Suppressor macrophage (primary cell): ENCODE measurements around the gene RAPGEF1.

Source experiments
- DNase-seq, 4 experiments: peaks; one replicate each; pipeline ENCODE4 v3.0.0-alpha.2; 2020 to 2022

RAPGEF1 gene

GRCh38 chr9:131642496-131643083 is 97.3 kb downstream of the RAPGEF1 start:
- no peak for DNase-seq

DNA sequence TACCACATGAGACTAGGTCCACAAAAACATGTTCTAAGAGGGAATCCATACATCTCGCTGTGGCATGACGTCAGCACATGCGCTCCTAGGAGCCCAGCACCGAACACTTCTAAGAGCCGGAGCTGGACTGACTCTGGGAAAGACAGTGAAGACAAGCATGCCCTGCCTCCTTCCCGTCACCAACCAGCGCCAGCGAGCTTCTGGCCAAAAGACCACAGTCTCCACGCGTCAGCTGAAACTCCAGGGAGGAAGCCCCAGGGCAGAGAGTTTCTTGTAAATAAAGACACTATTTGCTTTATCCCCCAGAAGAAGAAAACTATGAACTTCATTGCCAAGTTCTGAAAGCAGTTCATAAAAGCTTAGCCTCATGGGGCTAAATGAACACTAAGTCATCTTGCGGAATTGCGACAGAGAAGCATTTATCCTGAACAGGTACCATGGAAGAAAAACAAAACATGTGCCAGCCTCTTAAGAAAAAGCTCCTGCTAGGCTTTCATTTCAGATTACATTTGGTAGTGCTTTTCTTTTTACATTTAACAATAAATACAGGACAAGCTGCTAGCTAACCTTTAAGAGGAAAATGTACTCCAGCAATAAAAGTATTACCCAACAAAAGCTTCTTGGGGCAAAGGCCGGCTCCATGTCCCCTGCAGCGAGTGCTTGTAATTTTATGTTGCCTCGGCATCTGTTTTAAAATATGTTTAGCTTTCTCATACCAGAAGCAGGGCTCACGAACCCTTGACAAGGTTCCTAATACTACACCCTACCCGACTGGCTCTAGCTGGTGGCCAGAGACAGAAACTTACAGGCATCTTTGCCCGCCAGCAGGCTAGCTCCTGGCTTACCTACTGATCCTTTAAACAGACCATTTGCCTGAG is 98.0 kb downstream of the RAPGEF1 start:
- DNase-seq = peak in 2 of 4 experiments; percentile 51

DNA sequence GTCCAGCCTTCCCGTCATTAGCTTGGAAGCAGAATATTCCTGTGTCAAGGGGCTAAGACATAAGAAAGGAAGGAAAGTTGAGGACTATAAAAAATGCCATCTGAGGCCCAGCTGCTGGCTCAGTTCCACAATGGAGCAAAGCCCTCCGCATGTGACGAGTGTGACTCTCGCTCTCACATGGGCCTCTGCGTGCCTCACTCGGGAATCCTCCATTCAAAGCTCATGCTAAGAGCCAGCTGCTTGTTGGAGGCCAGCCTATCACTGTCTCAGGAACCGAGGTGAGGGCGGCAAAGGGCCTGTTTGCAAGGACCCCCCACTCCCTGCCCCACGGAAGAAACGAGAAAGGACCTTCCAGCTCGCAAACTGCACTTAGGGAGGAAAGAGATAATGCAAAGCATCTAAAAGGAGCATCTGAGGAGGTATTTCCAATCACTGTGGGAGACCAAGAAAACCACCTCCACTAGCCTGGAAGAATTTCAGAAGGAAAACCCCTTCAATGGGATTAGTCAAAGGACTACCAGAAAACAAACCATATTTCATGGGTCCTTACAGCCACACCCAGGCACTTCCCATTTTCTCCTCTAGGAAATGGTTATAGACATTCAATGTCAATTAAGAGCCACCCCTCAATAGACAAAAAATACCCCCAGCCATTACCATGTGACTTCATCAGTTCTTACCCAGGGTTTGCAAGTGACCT is 99.3 kb downstream of the RAPGEF1 start:
- peak in 1 of 4 experiments; percentile 94 for DNase-seq

DNA sequence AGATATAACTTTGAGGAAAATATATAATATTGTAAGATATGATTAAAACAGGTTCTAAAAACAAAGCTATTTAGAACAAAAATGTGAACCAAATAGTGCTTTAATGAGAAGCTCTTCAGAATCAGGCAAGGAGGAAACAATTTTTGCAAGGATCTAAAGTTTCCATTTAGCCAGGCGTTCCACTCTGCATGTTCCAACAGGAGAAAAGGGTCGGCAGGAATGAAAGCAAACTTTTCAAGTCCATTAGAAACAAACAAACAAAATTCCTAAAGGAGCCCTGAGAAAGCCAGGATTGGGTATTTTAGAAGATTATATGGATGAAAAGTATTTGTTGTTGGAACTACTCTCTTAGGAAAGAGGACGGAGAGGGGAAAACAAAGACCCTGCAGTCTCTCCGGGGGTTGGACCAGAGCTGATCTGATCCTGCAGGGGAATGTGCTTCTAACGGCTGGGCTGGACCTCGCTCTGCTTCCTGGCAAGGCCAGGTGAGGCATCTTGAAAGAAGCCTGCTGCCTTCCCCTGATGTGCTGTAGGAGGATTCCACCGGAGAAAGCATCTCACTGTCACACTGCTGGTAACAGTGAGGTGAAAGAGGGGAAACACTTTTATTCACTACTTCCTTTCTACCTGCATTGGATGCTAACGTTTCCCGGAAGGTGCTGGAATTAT is 100.0 kb downstream of the RAPGEF1 start:
- no peak for DNase-seq

DNA sequence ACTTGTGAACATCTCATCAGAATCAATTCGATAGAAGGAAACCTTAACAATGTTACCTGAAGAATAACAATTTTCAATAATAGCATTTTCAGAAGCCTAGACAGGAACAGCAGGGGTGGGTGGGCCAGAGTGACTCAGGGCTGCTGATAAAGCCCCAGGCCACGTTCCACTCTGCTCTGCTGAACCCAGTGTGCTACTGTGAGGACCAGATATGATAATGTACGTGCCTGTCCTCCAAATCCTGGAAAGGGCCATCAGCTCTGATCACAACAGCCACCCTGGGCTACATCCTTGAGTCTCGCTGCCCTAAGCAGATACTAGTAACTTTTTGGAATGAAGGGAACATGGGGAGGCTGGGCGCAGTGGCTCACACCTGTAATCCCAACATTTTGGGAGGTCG is 103.3 kb downstream of the RAPGEF1 start:
- no peak for DNase-seq

DNA sequence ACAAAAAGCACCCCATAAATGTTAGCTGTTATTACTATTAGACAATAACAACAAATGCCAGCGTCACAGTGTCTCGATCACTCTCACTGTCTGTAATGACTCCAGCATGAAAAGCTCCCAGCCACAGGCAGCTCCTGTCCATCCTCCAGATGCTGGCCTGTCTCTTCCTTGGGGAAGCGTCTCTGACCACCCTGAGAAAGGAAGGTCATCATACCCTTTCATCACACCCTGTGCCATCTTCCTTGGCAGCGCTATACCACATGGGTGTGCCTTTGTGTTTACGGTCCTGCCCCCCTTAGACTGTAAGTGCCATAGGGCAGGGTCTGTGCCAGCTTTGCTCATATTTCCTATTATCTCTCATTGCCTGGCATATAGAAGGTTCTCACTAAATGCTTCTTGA is 104.0 kb downstream of the RAPGEF1 start:
- DNase-seq = peak; percentile 55 to 75 (median 66)

- peak; percentile 96 to 99 (median 98) for DNase-seq
Measured at GRCh38 chr9:131635285-131635684, 104.6 kb downstream of the RAPGEF1 start.

- DNase-seq = no peak
Measured at GRCh38 chr9:131633491-131634031, 106.3 kb downstream of the RAPGEF1 start.

- DNase-seq = peak in 2 of 4 experiments; percentile 60 to 67
Measured at GRCh38 chr9:131631306-131631705, 108.6 kb downstream of the RAPGEF1 start.

- peak; percentile 84 to 95 (median 86) for DNase-seq
Measured at GRCh38 chr9:131630205-131630831, 109.6 kb downstream of the RAPGEF1 start.

- DNase-seq = peak in 1 of 4 experiments; percentile 59
Measured at GRCh38 chr9:131629825-131630204, 110.1 kb downstream of the RAPGEF1 start.

GRCh38 chr9:131629226-131629500 is 110.7 kb downstream of the RAPGEF1 start:
- peak in 2 of 4 experiments; percentile 45 to 58 for DNase-seq

GRCh38 chr9:131628459-131629225 is 111.2 kb downstream of the RAPGEF1 start:
- no peak for DNase-seq

- peak; percentile 90 to 96 (median 92) for DNase-seq
Measured at GRCh38 chr9:131627648-131628458, 112.0 kb downstream of the RAPGEF1 start.

- no peak for DNase-seq
Measured at GRCh38 chr9:131627326-131627647, 112.6 kb downstream of the RAPGEF1 start.

GRCh38 chr9:131625790-131626670 is 113.8 kb downstream of the RAPGEF1 start:
- DNase-seq = no peak

DNA sequence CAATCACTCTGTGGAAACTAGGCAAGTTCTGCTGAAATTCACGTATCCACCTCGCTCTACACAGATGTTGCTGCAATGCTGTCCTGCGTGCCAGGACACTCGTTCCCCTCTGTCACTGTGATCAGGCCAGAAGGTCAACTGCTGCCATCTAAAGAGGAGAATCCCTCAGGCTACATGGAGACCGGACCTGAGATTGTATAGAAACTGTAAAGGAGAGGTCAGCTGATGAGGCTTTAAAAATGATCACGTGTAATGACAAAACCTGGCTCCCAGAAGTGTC is 114.4 kb downstream of the RAPGEF1 start:
- DNase-seq = no peak

DNA sequence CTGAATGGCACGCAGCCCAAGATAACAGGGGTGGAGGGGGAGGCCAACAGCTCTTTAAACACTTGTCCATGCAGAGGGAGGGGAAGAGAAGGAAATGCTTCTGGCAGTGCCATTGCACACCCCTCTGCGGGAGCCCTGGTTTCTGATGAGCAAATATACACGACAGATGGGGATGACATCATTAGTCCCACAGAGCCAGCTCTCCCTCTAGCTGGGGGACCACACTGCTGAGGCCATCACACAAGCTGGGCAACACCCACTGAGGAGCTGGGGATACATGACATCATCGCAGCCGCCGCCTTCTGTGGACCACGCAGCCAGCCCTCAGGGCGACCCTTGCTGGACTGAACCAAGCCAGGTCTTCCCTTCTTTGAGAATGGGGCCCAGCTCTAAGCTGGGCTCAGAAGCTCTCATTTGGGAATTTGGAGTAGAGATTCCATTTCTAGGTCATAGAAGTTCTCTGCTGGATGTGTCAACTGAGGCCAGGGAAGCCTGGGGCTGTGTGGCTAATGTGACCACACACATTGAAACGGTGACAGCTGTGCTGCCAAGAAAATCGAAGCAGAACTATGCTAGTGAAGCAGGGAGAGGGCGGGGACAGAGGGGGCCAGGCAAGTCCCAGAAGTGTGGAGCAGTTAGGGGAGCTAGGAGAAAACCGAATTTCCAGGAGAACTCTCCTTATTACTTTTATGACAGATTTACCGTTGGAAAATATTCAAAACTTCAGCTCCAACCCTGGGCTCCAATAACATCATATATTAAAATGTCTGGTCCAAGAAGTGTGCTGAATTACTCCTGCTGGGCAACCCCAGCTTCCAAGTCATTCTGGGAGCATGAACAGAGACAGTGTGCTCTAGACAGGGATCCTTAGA is 115.0 kb downstream of the RAPGEF1 start:
- peak in 3 of 4 experiments; percentile 61 to 69 (median 62) for DNase-seq
